DND-41 (cell line): Measurements from ENCODE around the gene TP63.

ENCODE experiments used
- CTCF ChIP-seq: IDR thresholded peaks from 2 replicates; pipeline ENCODE4 v1.5.1; 2012; ENCODE audit warnings: borderline replicate concordance, low read length, moderate library complexity, mild to moderate bottlenecking; ENCODE audit not compliant: poor library complexity, severe bottlenecking; ENCODE audit errors: extremely low read depth
- EZH2 ChIP-seq: IDR thresholded peaks from 3 replicates; pipeline ENCODE4 v1.6.1; 2012; ENCODE audit warnings: borderline replicate concordance, low read depth, mild to moderate bottlenecking, moderate library complexity, low read length, inconsistent platforms; ENCODE audit not compliant: severe bottlenecking

- TF ChIP-seq CTCF (no peak), EZH2 (no peak)
These were observed 240.2 kb downstream of the TP63 start for GRCh38 chr3:189871418-189871817.
